Non-pigmented ciliary epithelial cell (primary cell): Measurements from ENCODE around the gene PPP2R2C.
A peak's percentile ranks its signal among the peaks of the same experiment; 100 is the strongest.

Source experiments
- DNase-seq: peaks from one replicate; pipeline ENCODE4 v3.0.0-alpha.2; 2010; ENCODE audit warnings: low read depth

The PPP2R2C gene

DNA sequence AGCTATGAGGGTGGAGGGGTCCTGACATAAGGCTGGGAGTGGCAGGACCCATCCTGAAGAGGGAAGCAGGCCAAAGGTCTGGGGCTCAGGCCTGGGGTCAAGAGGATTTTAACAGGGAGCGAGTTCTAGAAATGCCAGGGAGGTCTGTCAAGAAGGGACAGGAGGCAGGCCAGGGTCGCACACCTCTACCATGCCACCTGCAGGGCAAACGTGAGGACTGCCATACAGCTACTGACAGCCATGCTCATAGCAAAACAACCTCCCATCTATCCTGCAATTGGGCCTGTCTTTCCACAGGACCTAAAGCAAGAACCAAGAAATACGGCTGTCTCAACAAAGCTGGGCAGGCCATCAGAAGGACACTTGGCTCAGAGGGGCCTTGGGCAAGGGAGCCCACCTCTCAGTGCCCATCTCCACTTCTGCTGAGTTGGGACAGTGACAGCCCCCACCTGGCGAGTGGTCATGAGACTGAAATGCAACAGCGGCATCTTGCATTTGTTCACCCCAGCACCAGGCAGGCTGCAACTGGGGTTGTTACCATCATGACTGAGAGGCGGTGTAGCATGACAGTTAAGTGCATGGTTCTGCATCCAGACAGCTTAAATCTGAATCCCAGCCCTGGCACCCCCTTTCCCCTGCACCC, 110.0 kb downstream of the PPP2R2C start:
- no peak for DNase-seq

DNA sequence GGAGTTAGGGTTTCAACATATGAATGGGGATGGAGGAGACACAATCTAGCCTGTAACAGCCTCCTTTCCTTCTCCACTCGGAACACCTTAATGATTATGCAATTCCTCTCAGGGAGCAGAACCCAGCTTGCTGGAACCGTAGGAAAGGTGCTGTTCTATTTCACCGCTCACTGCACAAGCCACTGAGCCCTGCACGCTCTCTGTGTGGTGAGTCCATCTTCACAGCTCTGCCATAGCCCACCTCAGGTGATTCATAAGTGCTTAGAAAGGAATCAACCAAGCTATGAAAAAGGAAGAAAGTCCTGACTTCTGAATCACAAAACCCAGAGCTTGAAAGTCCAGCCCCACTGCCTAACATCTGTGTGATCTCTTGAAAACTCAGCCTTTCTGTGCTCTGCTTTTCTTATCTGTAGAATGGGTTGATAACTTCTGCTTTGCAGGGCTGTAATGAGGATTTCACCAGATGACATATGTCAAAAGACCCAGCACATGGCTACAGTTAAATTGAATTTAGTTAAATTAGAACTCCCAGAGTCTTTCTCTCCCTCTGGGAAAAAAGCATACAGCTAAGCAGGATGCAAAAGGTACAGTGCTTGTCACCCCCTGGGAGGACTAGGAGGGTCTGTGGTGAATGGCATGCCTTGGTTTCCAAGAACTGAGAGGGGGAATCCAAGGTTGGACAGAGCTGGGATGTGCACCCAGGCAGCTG, 111.2 kb downstream of the PPP2R2C start:
- DNase-seq: no peak

DNA sequence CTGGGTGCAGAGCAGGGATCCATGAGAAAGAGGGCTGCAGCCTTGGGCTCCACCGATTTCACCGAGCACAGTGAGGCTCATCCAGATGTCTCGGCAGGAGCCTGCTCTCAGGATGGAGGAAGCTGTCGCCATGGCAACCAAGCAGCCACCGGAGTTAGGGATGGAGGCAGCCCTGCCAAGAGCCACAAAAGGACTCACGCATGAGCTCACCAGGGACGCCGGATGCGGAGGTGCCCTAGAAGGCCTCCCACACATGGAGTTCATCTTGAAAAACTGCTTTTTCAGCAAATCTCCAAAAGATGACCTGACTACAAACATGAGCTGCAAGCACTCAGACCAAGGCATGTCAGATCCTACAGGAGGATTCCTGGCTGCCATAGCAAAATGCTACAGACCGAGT, 112.0 kb downstream of the PPP2R2C start:
- no peak for DNase-seq

DNA sequence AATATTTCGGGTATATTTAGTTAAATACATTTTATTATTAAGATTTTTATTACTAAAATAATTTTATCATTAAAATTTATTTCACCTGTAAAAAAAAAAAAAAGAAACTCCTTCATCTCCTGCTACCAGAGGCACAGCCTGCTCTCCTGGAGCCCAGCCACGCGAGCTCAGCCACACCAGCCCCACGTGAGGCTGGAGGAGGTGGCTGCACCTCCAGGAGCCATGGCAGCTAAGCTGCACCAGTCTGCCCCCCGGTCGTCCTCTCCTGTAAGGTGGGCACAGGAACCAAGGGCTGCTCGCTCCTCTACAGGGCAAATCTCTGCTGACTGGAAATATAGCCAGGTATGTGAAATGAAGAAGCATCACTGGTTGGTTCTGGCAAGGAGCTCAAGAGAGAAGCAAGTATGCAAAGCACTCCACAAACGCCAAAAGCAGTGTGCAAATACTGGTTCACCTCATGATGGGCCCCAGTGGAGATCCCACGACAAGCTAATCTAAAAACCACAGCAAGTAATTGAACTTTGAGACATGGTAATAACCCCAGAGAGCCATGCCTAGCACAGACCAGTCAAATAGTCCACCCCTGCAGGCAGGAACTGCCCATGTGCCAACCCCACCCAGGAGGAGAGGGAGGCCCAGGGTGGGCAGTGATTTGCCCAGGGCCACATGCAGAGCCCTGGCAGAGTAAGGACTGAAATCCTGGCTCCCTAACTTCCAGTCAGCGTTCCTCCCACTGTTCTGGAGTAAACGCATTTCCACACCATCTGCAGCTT, 112.7 kb downstream of the PPP2R2C start:
- no peak for DNase-seq

DNA sequence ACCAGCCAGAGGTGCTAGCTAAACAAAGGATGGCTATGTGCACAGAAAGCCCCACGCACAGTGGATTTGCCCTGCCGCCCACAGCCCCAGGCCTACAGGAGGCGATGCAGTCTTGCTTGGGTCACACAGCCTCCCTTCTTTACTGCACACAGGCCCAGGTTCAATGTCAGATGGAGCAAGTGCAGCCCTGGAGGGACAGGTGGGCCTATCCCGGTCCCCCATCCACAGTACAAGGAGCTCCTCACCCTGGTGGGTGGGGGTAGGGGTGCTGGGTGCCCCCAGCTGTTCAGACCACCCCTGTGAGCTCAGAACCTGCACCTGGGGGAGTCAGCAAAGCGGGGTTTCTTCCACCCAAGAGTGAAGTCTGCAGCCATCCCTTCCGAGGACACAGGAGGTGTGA, 114.9 kb downstream of the PPP2R2C start:
- no peak for DNase-seq

DNA sequence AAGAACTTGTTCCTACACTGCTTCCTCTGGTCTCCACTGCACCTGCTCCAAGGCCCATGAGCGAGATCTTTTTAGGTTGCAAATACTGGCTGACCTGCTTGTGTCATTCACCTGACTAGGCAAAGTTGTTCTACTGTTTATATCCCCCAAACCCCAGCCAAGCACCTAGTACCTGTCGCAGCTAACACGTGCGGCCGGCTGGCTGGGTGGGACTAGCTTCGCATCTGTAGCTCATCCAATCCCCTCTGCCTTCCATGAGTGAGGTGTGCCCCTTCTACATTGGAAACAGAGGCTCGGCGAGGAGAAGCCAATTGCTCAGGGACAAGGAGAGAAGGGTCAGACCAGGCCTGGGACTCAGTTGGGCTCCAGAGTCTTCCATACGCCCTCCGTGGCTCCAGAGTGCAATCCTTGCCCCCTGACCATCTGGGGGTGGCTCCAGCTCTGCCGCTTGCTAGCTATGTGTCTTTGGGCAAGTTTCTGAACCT, 116.3 kb downstream of the PPP2R2C start:
- DNase-seq: no peak

DNA sequence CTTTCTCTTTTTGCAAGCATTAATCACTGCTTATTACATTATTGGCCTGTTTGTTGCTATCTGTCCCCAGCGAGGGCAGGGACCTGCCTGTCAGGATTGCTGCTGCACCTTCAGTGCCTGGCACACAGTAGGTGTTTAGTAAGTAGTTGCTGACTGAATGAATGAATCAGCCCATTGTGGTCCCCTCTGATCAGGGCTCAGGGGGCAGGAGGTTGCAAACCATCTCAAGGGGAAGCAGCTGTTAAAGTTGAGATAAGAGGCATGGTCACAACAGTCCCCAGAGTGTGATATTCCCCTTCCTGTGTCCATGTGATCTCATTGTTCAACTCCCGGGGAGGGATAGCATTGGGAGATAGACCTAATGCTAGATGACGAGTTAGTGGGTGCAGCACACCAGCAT, 117.4 kb downstream of the PPP2R2C start:
- DNase-seq: no peak

DNA sequence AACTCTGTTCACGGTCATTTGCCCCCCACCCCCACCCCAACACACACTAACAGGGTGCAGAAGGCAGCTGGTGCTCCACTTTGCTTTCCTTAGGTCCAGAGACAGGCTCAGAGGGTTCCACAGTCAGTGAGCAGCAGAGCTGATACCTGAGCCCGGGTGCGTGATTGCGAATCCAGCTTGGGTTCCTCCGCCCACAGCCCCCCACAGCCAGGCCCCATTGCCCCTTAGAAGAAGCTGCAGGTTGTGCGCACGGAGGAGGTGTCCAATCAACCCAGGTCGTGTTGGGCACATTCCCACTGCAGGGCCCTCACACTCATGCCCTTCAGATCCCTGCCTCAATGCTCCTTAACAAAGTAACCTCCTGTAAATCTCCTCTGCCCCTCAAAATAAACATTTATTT, 117.8 kb downstream of the PPP2R2C start:
- no peak for DNase-seq

DNA sequence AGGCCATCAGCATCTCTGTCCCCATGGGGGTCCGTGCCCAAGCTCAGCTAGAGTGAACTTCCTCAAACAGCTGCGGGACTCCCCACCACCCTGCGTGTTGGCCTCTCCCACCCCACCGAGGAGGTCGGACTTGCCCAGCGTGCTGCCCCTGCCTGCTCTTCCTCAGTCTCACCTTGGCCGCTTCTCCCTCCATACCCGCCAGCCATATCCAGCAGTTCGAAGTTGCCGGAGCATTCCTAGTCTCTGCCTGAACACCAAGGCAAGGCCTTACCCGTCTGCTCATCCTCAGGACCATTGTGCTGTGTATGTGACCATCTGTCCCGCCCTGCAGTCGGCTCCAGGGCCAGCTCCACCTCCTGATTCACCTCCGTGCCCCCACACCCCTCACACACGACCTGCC, 118.3 kb downstream of the PPP2R2C start:
- no peak for DNase-seq

DNA sequence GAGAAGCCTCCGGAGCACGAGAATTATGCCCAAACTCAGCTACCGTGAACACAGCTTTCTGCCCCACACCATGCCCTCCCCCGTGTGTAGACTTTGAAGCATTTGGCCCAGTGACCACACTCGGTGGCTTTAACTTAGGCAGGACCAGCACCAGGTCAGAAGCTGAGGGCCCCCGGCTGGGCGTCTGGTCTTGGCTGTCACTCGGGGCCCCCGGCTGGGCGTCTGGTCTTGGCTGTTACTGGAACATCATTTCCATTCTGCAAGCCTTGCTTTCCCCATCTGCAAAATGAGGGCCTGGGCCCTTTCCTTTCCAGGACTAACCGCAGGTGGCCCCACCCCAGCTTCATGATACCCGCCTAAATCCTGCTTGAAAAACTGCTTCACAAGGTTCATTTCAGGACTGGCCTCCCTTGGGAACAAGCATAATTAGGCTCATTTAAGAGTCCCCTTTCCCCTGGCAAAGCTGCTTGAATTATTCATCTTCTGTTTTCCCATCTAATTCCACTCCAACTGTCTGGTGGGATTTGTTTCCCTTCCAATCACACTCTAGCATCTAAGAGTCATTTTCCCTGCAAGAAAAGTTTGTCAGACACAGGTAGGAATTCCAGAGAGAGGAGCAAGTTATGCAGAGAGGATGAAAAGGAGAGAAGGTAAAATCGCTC, 120.3 kb downstream of the PPP2R2C start:
- DNase-seq: no peak

DNA sequence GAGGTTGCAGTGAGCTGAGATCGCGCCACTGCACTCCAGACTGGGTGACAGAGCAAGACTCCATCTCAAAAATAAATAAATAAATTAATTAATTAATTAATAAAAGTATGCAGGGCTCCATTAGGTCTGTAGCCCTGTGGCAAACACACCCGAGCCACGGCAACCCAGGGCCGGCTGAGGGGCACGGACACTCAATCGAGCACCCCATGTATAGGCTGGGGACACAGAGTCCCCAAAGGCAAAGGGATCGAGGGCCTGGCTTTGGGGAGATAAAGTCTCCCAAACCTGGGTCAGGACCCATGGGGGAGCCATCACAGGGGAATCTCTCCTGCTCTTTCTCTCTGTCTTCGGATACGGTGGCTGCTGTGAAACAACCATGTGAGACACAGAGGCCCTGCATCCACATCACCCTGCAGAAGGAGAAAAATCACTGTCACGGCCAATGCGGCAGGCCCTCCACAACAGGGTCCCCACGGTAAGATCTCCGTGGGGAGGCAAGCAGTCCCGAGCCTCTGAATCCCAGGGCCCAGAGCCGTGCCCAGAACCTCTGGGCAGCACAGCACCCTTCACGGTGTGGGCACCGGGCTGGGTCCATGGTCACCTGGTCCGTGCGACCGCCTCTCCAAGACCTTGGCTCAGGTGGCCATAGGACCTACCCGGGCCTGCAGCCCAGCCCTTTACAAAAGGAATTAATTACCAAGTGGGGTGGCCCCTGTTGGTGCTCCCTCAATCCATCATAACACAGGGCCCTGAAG, 121.0 kb downstream of the PPP2R2C start:
- no peak for DNase-seq

DNA sequence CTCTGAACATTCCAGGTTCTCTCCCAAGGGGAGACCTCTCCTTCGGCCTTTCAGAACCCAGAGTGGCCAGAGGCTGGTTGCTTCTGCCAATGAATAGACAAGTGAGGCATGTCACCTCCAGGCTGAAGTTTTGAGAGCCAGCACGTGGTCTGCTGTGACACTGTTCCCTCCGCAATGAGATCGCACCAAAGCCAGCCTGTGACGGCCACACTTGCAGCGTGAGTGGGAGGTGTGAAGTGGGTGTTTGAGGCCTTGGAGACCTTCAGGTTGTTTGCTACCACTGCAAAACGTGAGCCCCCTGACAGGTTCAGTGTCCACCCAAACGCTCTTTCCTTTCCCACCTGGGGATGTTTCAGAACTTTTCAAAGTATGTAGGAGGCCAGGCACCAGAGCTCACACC, 121.8 kb downstream of the PPP2R2C start:
- no peak for DNase-seq

DNA sequence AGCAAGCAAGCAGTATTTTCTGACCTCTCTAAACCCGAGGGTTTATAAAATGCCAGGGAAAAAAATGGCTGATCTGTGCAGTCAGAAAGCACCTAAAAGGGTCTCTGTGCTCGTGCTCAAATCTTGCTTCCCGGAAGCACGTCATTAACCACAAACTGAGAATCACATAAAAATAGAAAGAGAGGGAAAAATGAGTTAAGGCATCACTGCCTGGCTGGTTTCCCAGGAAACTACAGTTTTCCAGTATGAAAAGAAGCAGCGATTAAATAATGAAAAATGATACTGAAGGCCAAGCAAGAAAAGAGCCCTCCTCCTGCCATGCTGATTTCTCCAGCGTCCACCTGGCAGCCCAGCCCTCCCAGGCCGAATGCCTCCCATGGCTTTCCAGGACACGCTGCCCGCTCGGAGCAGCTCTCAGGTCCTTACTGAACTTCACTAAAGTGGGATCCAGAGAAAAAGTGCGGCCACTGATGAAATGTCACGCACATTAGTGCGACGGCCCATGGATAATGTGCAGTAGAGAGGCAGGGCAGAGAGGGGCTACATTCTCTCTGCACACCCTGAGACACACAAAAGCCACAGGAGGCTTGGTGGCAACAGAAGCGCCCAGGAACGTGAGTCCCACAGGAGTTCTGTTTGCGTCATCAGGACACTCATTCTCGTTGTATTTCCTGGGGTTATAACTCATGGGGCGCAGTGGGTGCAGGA, 122.4 kb downstream of the PPP2R2C start:
- DNase-seq: no peak

DNA sequence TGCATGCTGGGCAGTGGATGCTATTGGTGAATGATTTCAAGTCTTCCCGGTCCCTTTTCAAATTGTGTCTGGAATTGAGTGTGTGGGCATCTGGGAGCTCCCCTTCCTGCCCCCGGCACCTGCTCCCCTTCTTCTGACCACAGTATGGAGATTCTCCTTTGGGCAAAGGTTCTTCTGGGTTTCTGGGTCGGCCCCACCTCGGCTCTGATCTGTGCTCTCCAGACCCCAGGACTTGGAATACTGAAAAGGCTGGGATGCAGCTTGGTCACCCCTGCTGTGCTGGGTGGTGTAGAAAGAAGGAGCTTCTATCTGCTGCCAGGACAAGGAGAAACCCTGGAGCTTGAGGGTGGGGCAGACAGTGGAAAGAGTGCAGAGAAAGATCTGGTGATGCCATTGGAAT, 124.0 kb downstream of the PPP2R2C start:
- no peak for DNase-seq

DNA sequence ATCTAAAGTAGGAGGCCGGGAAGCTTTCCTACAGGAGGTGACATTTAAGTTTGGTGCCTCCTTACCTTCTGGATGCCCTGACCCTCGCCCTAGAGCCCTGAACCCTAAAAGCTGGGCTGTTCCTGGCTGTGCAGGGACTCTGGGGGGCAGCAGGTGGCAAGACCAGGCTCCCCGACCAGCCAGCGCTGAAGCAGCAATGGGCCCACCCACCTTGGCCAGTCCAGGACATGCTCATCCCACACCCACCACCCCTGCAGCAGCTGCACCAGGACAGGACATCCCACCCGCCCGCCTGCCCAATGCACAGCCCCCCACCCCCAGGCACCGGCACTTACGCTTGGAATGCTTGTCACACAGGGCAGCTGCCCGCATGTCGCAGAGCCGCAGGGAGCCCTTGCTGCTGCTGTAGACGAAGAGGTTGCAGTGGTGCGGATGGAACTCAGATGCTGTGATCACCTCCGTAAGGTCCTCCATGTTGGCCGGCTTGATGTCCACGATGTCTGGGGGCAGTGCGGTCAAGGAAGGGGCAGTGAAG, 124.8 kb downstream of the PPP2R2C start:
- no peak for DNase-seq

DNA sequence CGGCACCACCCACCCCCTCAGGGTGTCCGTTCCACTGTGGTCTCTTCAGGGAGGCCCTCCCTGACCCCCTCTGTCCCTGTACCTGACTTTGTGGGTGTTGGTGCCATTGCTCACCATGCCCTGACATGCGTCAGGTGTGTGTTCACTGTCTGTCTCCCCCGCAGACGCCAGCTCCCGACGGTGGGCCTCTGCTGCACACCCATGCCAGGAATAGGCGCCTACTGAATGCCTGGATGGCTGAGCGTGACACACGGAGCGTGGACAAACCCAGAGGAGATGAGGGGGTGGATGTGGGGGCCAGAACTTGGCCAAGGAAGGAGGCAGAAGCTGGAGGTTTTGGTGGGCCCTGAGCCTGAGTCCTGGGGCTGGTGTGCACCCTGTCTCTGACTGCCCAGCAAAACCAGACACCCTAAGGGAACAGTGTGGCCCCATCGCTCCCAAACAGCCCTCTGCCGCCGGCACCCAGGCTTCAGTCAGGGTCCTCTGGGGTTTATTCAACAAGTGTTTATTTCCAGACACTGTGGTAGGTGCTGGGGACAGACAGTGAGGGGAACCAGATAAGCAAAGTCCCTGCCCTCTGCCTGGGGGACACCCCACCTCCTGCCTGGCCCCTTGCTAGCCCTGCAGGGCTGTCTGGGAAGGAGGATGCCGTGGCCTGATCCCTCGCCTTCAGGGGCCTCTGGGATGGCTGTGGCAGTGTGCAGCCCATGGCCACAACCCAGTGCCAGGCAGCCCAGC, 125.9 kb downstream of the PPP2R2C start:
- DNase-seq: no peak

DNA sequence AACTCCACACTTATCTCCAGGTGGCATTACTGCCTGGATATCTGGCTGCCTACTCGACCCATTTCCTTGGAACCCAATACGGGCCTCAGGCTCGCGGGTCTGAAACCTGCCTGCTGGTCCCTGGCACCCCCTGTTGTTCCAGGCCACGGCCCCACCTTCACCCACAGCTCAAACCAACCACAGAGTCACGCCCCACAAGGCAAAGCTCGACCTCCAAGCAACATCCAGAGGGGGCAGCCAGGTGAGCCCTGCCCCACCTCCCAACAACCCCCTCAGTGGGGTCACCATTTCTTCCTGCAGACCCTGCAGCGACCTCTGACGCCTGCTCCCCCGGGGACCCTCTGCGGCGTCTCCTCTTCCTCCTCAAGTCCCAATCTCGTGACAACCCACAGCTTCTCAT, 126.5 kb downstream of the PPP2R2C start:
- no peak for DNase-seq

DNA sequence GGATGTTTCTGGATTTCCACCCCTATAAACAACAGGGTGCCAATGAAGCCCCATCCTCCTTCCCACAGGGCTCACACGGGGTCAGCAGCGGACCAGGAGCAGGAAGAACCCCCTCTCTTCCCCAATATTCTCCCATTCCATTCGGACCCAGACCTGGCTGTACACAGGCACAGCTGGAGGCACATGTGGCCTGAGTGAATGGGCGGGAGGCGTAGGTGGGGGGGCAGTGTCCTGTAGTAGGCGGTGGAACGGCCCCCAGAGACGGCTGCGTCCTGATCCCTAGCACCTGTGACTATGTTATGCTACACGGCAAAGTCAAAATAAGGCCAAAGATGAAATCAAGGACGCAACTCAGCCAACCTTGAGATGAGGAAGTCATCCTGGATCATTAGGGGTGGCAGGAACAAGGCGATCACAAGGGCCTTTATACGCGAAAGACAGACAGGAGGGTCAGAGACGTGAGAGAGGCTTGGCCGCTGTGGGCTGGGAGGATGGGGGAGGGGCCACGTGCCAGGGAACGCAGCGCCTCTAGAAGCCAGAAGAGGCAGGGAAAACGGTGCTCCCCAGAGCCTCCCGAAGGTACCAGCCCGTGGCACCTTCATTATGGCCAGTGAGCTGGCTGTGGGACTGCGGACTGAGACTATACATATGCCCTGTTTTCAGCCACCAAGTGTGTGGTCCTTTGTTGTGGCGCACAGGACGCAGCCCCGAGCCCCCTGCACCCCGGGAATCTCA, 127.2 kb downstream of the PPP2R2C start:
- DNase-seq: no peak

DNA sequence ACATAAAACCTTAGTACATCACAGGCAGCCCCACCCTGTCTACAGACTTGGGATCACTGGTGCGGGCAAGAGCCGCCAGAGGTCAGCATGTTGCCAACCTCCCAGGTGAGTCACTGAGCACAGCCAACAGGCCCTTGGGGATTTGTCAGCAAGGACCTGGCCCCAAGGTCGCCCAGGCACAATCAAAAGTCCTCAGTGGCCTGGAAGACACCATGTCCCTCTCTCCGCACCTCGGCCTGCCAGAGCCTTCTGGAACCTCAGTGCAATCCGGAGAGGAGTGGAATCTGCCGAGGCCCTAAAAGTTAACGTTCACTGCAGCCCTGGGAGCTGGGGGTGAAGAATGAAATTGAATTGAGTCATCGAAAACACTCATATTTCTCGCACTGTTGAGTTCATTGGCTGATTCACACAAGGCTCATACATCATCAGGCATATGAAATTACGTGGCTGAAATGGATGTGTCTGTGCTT, 128.4 kb downstream of the PPP2R2C start:
- DNase-seq: peak; percentile 51
